Measurements from ENCODE around the gene ERC1. TPM values are rescaled to one million over a fixed set of nuclear protein-coding genes. Genes with fewer than 3 reads are reported as not detected.
A peak's percentile ranks its signal among the peaks of the same experiment; 100 is the strongest.

The ERC1 gene
- total RNA-seq, 5 donors from 2014 or later (not counting 1 experiment from before 2014, with no cell fraction given): 41.8 to 68.0 (median 46.5) TPM

DNA sequence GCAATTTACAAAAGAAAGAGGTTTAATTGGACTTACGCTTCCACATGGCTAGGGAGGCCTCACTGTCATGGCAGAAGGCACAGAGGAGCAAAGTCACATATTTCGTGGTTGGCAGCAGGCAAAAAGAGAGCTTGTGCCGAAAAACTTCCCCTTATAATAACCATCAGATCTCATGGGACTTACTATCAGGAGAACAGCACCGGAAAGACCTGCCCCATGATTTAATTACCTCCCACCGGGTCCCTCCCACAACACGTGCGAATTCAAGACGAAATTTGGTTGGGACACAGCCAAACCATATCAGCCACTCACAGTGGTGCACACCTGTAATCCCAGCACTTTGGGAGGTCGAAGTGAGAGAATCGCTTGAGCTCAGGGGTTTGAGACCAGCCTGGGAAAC lies 534.8 kb downstream of the ERC1 start:
- DNase-seq (no peak), ATAC-seq (replicated peaks in 1 of 4) (no peak)
- Mint-ChIP-seq H3K4me3 (no peak overlapping the region), H3K4me1 (peaks cover 4 to 5% (median 5%) of the 10 kb centered on the region in 3 donors), H3K36me3 (no peaks in the 10 kb centered on the region), H3K9me3 (no peaks in the 10 kb centered on the region), H3K27me3 (peaks cover 52 to 58% of the 10 kb centered on the region in 2 donors), H3K27ac (no peak overlapping the region)
- Histone ChIP-seq H3K9me3 (no peaks in the 10 kb centered on the region), H3K27ac (ENCODE audit: low read length) (no peak overlapping the region), H3K36me3 (ENCODE audit: control insufficient read depth in 2 of 2, extremely low read depth in 1 of 2, insufficient read depth in 1 of 2, low read length in 1 of 2) (no peaks in the 10 kb centered on the region), H3K27me3 (replicated peaks in 1 of 2; ENCODE audit: control insufficient read depth in 2 of 2, extremely low read depth in 1 of 2, insufficient read depth in 2 of 2, low read length in 1 of 2) (peaks cover 20 to 65% of the 10 kb centered on the region in 2 experiments), H3K4me1 (ENCODE audit: control insufficient read depth in 1 of 2, extremely low read depth in 1 of 2, insufficient read depth in 2 of 2, low read length in 2 of 2) (peaks cover 0 to 4% of the 10 kb centered on the region in 2 experiments), H3K4me3 (ENCODE audit: control insufficient read depth in 1 of 2, extremely low read depth in 1 of 2, low read length in 1 of 2) (no peak overlapping the region)
- 75% methylated on average over 5 of the region's 10 CpGs for WGBS (ENCODE audit: insufficient coverage)
- CTCF ChIA-PET: interaction anchor here (0.7 to 1.3 kb wide), 2 partner anchors 408 to 463 kb away, joined by 4 to 6 read pairs; no protein-coding TSS in a partner anchor
- POLR2A ChIA-PET: interaction anchor here in 1 of 2 donors (0.8 kb wide), 1 partner anchor 8 kb away, joined by 12 read pairs; no protein-coding TSS in a partner anchor

DNA sequence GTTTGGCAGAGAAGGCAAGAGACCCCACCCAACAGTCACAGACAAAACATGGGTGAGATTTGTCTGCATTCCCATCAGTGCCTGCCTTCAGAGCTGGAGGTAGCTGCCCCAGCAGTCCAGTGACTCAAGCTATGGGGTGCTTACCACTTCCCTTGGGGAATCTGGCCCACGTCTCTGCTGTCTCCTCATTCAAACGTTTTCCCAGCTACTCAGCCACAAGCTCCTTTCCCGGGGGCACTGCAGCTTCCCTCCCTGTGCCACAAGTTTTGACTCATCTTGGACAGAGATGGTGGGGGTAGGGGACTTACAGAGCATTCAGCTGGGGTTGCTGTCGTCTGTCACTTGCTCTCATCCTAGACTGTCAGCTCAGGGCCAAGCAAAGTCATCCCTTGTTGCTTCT lies 536.8 kb downstream of the ERC1 start:
- no peak for DNase-seq
- Histone ChIP-seq H3K36me3 (ENCODE audit: control insufficient read depth in 2 of 2, extremely low read depth in 1 of 2, insufficient read depth in 1 of 2, low read length in 1 of 2) (no peaks in the 10 kb centered on the region), H3K27ac (ENCODE audit: low read length) (no peak overlapping the region), H3K27me3 (replicated peaks in 1 of 2; ENCODE audit: control insufficient read depth in 2 of 2, extremely low read depth in 1 of 2, insufficient read depth in 2 of 2, low read length in 1 of 2) (peaks cover 26 to 78% of the 10 kb centered on the region in 2 experiments), H3K4me3 (ENCODE audit: control insufficient read depth in 1 of 2, extremely low read depth in 1 of 2, low read length in 1 of 2) (no peak overlapping the region), H3K4me1 (ENCODE audit: control insufficient read depth in 1 of 2, extremely low read depth in 1 of 2, insufficient read depth in 2 of 2, low read length in 2 of 2) (peaks cover 3 to 20% of the 10 kb centered on the region in 2 experiments), H3K9me3 (no peaks in the 10 kb centered on the region)
- Mint-ChIP-seq H3K36me3 (no peaks in the 10 kb centered on the region), H3K27ac (no peak overlapping the region), H3K9me3 (no peaks in the 10 kb centered on the region), H3K4me3 (no peak overlapping the region), H3K4me1 (peaks cover 18 to 20% (median 20%) of the 10 kb centered on the region in 3 donors), H3K27me3 (peaks cover 59 to 73% of the 10 kb centered on the region in 2 donors)
- CTCF ChIA-PET: no interaction called here
- no peak for ATAC-seq (replicated peaks in 1 of 4)
- POLR2A ChIA-PET: interaction anchor here in 1 of 2 donors (0.7 kb wide), 1 partner anchor 682 kb away, joined by 11 read pairs; no protein-coding TSS in a partner anchor
- WGBS (ENCODE audit: insufficient coverage): 83% methylated on average over 1 of the region's 4 CpGs

DNA sequence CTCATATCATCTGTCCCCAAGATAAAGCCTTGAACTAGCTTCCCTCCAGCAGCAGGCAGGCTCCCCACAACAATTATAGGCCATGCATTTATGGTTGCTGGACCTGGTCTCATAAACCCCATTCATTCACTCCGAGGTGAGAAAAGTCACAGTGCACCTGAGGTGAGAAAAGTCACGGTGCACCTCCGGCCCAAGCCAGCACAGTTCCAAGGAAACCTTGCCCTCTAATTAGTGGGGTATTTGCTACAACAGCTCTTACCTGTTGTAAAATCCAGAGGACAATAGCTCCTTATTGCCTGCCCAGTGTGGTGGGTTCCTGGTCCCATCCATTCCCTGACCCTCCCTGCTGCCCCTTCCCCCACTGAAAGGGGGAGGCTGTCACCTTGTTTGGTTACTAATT lies 537.8 kb downstream of the ERC1 start:
- ATAC-seq (replicated peaks in 1 of 4): no peak
- ChIA-PET POLR2A (interaction anchor here in 1 of 2 donors (0.7 kb wide), 1 partner anchor 575 kb away, joined by 6 read pairs; no protein-coding TSS in a partner anchor), CTCF (interaction anchor here in 1 of 2 donors (1.0 kb wide), 1 partner anchor 405 kb away, joined by 3 read pairs; no protein-coding TSS in a partner anchor)

DNA sequence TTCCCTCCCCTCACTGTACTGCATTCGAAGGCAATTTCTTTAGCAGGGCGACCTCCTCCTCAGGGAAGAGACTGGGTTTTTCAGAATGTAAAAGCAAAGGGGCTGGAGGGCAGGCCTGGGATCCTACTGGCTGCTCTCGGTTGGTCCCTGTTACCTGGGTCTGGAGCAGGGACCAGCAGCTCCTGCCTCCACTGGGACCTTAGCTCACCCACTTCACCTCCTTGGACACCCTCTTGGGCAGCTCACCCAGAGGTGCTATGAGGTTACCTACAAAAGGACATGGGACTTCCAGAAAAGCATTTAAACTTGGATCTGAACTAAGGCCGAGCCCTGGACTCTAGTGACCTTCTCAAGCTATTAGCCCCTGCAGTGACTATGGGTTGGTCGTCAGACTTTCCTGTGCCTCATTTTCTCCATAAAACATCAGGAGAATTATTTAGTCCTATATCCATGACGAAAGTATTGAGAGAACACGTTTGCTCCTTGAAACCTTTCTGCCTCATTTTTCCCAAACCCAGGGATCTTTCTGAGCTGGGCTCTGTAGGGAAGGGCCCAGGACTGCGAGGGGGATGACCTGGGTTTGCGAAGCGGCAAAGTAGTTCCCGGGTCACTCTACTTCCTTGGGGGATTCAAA lies 538.3 kb downstream of the ERC1 start:
- Histone ChIP-seq H3K27me3 (replicated peaks in 1 of 2; ENCODE audit: control insufficient read depth in 2 of 2, extremely low read depth in 1 of 2, insufficient read depth in 2 of 2, low read length in 1 of 2) (peaks cover 25 to 77% of the 10 kb centered on the region in 2 experiments), H3K9me3 (no peaks in the 10 kb centered on the region), H3K4me3 (ENCODE audit: control insufficient read depth in 1 of 2, extremely low read depth in 1 of 2, low read length in 1 of 2) (peak overlapping the region in 1 of 2 donors; percentile 51), H3K36me3 (ENCODE audit: control insufficient read depth in 2 of 2, extremely low read depth in 1 of 2, insufficient read depth in 1 of 2, low read length in 1 of 2) (no peaks in the 10 kb centered on the region), H3K4me1 (ENCODE audit: control insufficient read depth in 1 of 2, extremely low read depth in 1 of 2, insufficient read depth in 2 of 2, low read length in 2 of 2) (peaks cover 13 to 36% of the 10 kb centered on the region in 2 experiments), H3K27ac (ENCODE audit: low read length) (no peak overlapping the region)
- DNase-seq (no peak), ATAC-seq (replicated peaks in 1 of 4) (no peak)
- 56% methylated on average over 5 of the region's 11 CpGs for WGBS (ENCODE audit: insufficient coverage)
- Mint-ChIP-seq H3K36me3 (no peaks in the 10 kb centered on the region), H3K9me3 (no peaks in the 10 kb centered on the region), H3K27ac (peak overlapping the region in 1 of 2 donors; percentile 74), H3K4me1 (peaks cover 34% of the 10 kb centered on the region in 3 donors), H3K27me3 (peaks cover 62 to 74% of the 10 kb centered on the region in 2 donors), H3K4me3 (peak overlapping the region; percentile 79 to 87 (median 83))
- POLR2A ChIA-PET: no interaction called here
- CTCF ChIA-PET: interaction anchor here in 1 of 2 donors (1.0 kb wide), 1 partner anchor 406 kb away, joined by 3 read pairs; no protein-coding TSS in a partner anchor

More for the DNA sequence above, 537.8 kb downstream of the ERC1 start:
- H3K4me1 ChIP-seq (ENCODE audit: control insufficient read depth in 1 of 2, extremely low read depth in 1 of 2, insufficient read depth in 2 of 2, low read length in 2 of 2): peaks cover 9 to 30% of the 10 kb centered on the region in 2 experiments
- H3K9me3 Mint-ChIP-seq: no peaks in the 10 kb centered on the region
- H3K36me3 ChIP-seq (ENCODE audit: control insufficient read depth in 2 of 2, extremely low read depth in 1 of 2, insufficient read depth in 1 of 2, low read length in 1 of 2): no peaks in the 10 kb centered on the region
- no CpG with 5 or more reads among the region's 3 CpGs for WGBS (ENCODE audit: insufficient coverage)
- H3K4me3 Mint-ChIP-seq: no peak overlapping the region
- peaks cover 28 to 30% (median 30%) of the 10 kb centered on the region in 3 donors for H3K4me1 Mint-ChIP-seq
- no peak overlapping the region for H3K4me3 ChIP-seq (ENCODE audit: control insufficient read depth in 1 of 2, extremely low read depth in 1 of 2, low read length in 1 of 2)
- no peak overlapping the region for H3K27ac ChIP-seq (ENCODE audit: low read length)
- no peaks in the 10 kb centered on the region for H3K36me3 Mint-ChIP-seq
- no peaks in the 10 kb centered on the region for H3K9me3 ChIP-seq
- H3K27me3 ChIP-seq (replicated peaks in 1 of 2; ENCODE audit: control insufficient read depth in 2 of 2, extremely low read depth in 1 of 2, insufficient read depth in 2 of 2, low read length in 1 of 2): peaks cover 26 to 77% of the 10 kb centered on the region in 2 experiments
- H3K27me3 Mint-ChIP-seq: peaks cover 64 to 78% of the 10 kb centered on the region in 2 donors
- DNase-seq: no peak
- H3K27ac Mint-ChIP-seq: no peak overlapping the region

DNA sequence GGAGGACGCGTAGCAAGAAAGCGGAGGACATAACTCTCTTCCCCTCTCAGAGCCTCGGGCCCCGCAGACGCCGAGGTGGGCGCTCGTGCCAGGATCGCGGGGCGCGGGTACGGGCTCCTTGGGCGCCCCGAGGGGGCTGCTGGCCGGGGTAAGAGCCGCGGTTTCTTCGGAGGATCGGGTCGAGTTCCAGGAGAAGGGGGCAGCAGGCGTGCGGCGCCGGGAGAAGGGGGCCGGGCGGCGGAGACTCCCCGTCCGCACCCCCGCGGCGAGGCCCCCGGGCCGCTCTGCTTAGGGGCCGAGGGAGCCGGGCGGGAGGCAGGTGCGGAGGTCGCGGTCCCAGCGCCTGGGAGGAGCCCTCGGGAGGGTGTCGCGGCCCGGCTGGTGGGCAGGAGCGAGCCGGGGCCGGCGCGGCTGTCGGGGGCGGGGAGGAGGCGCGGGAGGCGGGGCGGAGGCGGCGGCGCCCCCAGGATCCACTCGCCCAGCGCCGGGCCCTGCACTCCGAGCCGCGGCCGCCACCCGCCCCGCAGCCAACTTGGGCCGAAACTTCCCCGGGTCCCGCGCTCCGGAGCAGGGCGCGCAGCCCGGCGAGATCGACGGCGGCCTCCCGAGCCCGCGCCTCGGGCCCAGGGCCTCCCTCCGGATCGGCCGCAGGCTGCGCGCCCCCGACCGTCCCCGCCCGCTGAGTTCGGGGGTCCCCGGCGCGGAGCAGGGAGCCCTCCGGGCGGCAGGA lies 539.0 kb downstream of the ERC1 start:
- Mint-ChIP-seq H3K9me3 (no peaks in the 10 kb centered on the region), H3K36me3 (no peaks in the 10 kb centered on the region), H3K27ac (peak overlapping the region in 1 of 2 donors; percentile 74), H3K4me3 (peak overlapping the region; percentile 79 to 87 (median 83)), H3K4me1 (peaks cover 36 to 40% (median 39%) of the 10 kb centered on the region in 3 donors), H3K27me3 (peaks cover 59 to 69% of the 10 kb centered on the region in 2 donors)
- DNase-seq: peak in 3 of 35 experiments; percentile 3 to 20 (median 10)
- H3K9me3 ChIP-seq: no peaks in the 10 kb centered on the region
- ATAC-seq (replicated peaks in 1 of 4): peak in 1 of 4 experiments; percentile 17
- 3% methylated on average over 97 of the region's 101 CpGs for WGBS (ENCODE audit: insufficient coverage)
- H3K36me3 ChIP-seq (ENCODE audit: control insufficient read depth in 2 of 2, extremely low read depth in 1 of 2, insufficient read depth in 1 of 2, low read length in 1 of 2): no peaks in the 10 kb centered on the region
- peak overlapping the region in 1 of 2 donors; percentile 51 for H3K4me3 ChIP-seq (ENCODE audit: control insufficient read depth in 1 of 2, extremely low read depth in 1 of 2, low read length in 1 of 2)
- no peak overlapping the region for H3K27ac ChIP-seq (ENCODE audit: low read length)
- POLR2A ChIA-PET: no interaction called here
- H3K4me1 ChIP-seq (ENCODE audit: control insufficient read depth in 1 of 2, extremely low read depth in 1 of 2, insufficient read depth in 2 of 2, low read length in 2 of 2): peaks cover 13 to 43% of the 10 kb centered on the region in 2 experiments
- CTCF ChIA-PET: no interaction called here
- H3K27me3 ChIP-seq (replicated peaks in 1 of 2; ENCODE audit: control insufficient read depth in 2 of 2, extremely low read depth in 1 of 2, insufficient read depth in 2 of 2, low read length in 1 of 2): peaks cover 24 to 83% of the 10 kb centered on the region in 2 experiments

DNA sequence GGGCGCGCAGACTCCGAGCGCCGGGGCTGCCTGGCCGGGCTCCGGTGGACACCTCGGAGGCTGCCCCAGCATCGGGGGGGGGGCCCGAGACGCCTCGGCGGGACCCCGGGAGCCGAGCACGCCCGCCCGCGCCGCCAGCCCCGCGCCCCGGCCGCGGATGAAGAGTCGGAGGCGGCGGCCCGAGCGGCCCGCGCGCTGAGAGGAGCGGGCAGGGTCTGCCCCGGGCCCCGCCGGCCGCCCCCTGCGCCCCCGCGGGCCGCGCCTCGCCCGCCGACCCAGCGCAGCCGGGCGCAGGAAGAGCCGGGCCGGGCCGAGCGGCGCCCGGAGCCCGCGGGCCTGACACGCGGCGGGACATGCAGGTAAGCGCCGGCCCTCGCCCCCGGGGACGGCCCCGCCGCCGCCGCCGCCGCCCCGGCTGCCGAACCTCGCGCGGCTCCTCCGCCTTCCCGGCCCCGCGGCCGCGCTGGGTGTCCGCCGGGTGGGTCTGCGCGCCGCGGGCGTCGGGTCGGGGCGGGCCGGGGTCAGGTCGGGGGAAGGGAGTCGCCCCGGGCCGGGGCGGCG lies 539.6 kb downstream of the ERC1 start:
- ATAC-seq (replicated peaks in 1 of 4) (peak in 2 of 4 experiments; percentile 14 to 28), DNase-seq (peak in 1 of 35 experiments; percentile 24)
- no peak overlapping the region for H3K27ac Mint-ChIP-seq
- POLR2A ChIA-PET: no interaction called here
- H3K27me3 ChIP-seq (replicated peaks in 1 of 2; ENCODE audit: control insufficient read depth in 2 of 2, extremely low read depth in 1 of 2, insufficient read depth in 2 of 2, low read length in 1 of 2): peaks cover 24 to 83% of the 10 kb centered on the region in 2 experiments
- no peaks in the 10 kb centered on the region for H3K36me3 Mint-ChIP-seq
- peaks cover 56 to 66% of the 10 kb centered on the region in 2 donors for H3K27me3 Mint-ChIP-seq
- no peaks in the 10 kb centered on the region for H3K36me3 ChIP-seq (ENCODE audit: control insufficient read depth in 2 of 2, extremely low read depth in 1 of 2, insufficient read depth in 1 of 2, low read length in 1 of 2)
- WGBS (ENCODE audit: insufficient coverage): 1% methylated on average over 97 of the region's 99 CpGs
- H3K4me3 ChIP-seq (ENCODE audit: control insufficient read depth in 1 of 2, extremely low read depth in 1 of 2, low read length in 1 of 2): no peak overlapping the region
- H3K9me3 Mint-ChIP-seq: no peaks in the 10 kb centered on the region
- H3K9me3 ChIP-seq: no peaks in the 10 kb centered on the region
- H3K27ac ChIP-seq (ENCODE audit: low read length): no peak overlapping the region
- peaks cover 13 to 44% of the 10 kb centered on the region in 2 experiments for H3K4me1 ChIP-seq (ENCODE audit: control insufficient read depth in 1 of 2, extremely low read depth in 1 of 2, insufficient read depth in 2 of 2, low read length in 2 of 2)
- peak overlapping the region in 1 of 3 donors; percentile 82 for H3K4me3 Mint-ChIP-seq
- H3K4me1 Mint-ChIP-seq: peaks cover 36 to 40% (median 39%) of the 10 kb centered on the region in 3 donors
- CTCF ChIA-PET: no interaction called here

Measured in T-cell (primary cell).